ENCODE data around the gene MARCHF5. TPM values are rescaled to one million over a fixed set of nuclear protein-coding genes. Genes with fewer than 3 reads are reported as not detected.
A peak's percentile ranks its signal among the peaks of the same experiment; 100 is the strongest.

Gene MARCHF5
- total RNA-seq: 10 to 100 TPM; 10.9 to 32.9 (median 17.1) TPM

GRCh38 chr10:92290837-92291615 lies at the start of gene MARCHF5, which contains the start of gene CPEB3:
TSS of gene MARCHF5 (plus strand) at chr10:92291167. CDS start at chr10:92291495, 328 bp downstream.
TSS of gene CPEB3 (minus strand) at chr10:92291078. CDS start at chr10:92240350, 50,728 bp downstream.
- peak within 1 kb of the TSS; percentile 58 to 98 (median 73) for H3K4me3 ChIP-seq
- 0 to 2% methylated on average over 7 to 9 of the region's 79 CpGs; no CpG with 5 or more reads in 8 of the 10 experiments for whole genome bisulfite sequencing, 10 experiments
- ATAC-seq (replicated peaks in 6 of 8): peak; percentile 96 to 99 (median 99)
- peaks cover 3% of the 10 kb centered on the region in 2 donors for H3K4me1 ChIP-seq (replicated peaks in 1 of 2)
- peak within 1 kb of the TSS; percentile 59 to 83 for H3K27ac ChIP-seq
- in situ Hi-C loops (cut with MboI; ENCODE audit: low pct_unique_long_range_greater_than_20kb in 2 of 9, low sequenced_read_pairs in 9 of 9, unreplicated experiment in 9 of 9): loop anchor here in 1 of 9 experiments (25.0 kb wide), 1 partner anchor 204 kb away; no protein-coding TSS in a partner anchor

GRCh38 chr10:92241501-92241900 lies 49.5 kb upstream of the MARCHF5 start:
- no peak for ATAC-seq (replicated peaks in 6 of 8)
- peaks cover 0 to 20% of the 10 kb centered on the region in 2 donors for H3K4me1 ChIP-seq (replicated peaks in 1 of 2)
- in situ Hi-C loops (cut with MboI; ENCODE audit: low pct_unique_long_range_greater_than_20kb in 2 of 9, low sequenced_read_pairs in 9 of 9, unreplicated experiment in 9 of 9): no loop called here
- H3K4me3 ChIP-seq: peak overlapping the region; percentile 45 to 63 (median 59)
- 0 to 100% (median 33%) methylated on average over 1 of the region's 1 CpG; no CpG with 5 or more reads in 2 of the 10 experiments for WGBS, 10 experiments
- H3K27ac ChIP-seq: peak overlapping the region in 1 of 2 donors; percentile 87

- H3K4me1 ChIP-seq (replicated peaks in 1 of 2): peaks cover 0 to 12% of the 10 kb centered on the region in 2 donors
- in situ Hi-C loops (cut with MboI; ENCODE audit: low pct_unique_long_range_greater_than_20kb in 2 of 9, low sequenced_read_pairs in 9 of 9, unreplicated experiment in 9 of 9): no loop called here
- H3K4me3 ChIP-seq: peak overlapping the region; percentile 45 to 63 (median 59)
- 20 to 83% (median 49%) methylated on average over 1 to 2 of the region's 2 CpGs; no CpG with 5 or more reads in 2 of the 10 experiments for WGBS, 10 experiments
- H3K27ac ChIP-seq: no peak overlapping the region
- no peak for ATAC-seq (replicated peaks in 6 of 8)
These were observed 48.6 kb upstream of the MARCHF5 start for GRCh38 chr10:92242380-92242779.

GRCh38 chr10:92242910-92243671 lies 47.9 kb upstream of the MARCHF5 start:
- in situ Hi-C loops (cut with MboI; ENCODE audit: low pct_unique_long_range_greater_than_20kb in 2 of 9, low sequenced_read_pairs in 9 of 9, unreplicated experiment in 9 of 9): no loop called here
- 0 to 63% (median 6%) methylated on average over 1 to 8 of the region's 8 CpGs for WGBS, 10 experiments

GRCh38 chr10:92244796-92245195 lies 46.2 kb upstream of the MARCHF5 start:
- ATAC-seq (replicated peaks in 6 of 8): no peak
- in situ Hi-C loops (cut with MboI; ENCODE audit: low pct_unique_long_range_greater_than_20kb in 2 of 9, low sequenced_read_pairs in 9 of 9, unreplicated experiment in 9 of 9): no loop called here
- Histone ChIP-seq H3K27ac (no peak overlapping the region), H3K4me3 (no peak overlapping the region), H3K4me1 (replicated peaks in 1 of 2) (peaks cover 0 to 2% of the 10 kb centered on the region in 2 donors)
- 89 to 100% (median 100%) methylated on average over 1 to 3 of the region's 3 CpGs; no CpG with 5 or more reads in 1 of the 10 experiments for WGBS, 10 experiments

More at GRCh38 chr10:92242910-92243671, 47.9 kb upstream of the MARCHF5 start:
- Histone ChIP-seq H3K27ac (peak overlapping the region; percentile 39 to 69), H3K4me1 (replicated peaks in 1 of 2) (peaks cover 0 to 5% of the 10 kb centered on the region in 2 donors), H3K4me3 (peak overlapping the region; percentile 45 to 63 (median 59))
- ATAC-seq (replicated peaks in 6 of 8): peak in 7 of 8 experiments; percentile 44 to 68 (median 52)

GRCh38 chr10:92248566-92248965 lies 42.4 kb upstream of the MARCHF5 start:
- Histone ChIP-seq H3K27ac (no peak overlapping the region), H3K4me1 (replicated peaks in 1 of 2) (peaks cover 0 to under 1% of the 10 kb centered on the region in 2 donors), H3K4me3 (no peak overlapping the region)
- peak in 2 of 8 experiments; percentile 60 to 72 for ATAC-seq (replicated peaks in 6 of 8)
- 23 to 100% (median 100%) methylated on average over 1 to 2 of the region's 2 CpGs; no CpG with 5 or more reads in 3 of the 10 experiments for WGBS, 10 experiments
- in situ Hi-C loops (cut with MboI; ENCODE audit: low pct_unique_long_range_greater_than_20kb in 2 of 9, low sequenced_read_pairs in 9 of 9, unreplicated experiment in 9 of 9): no loop called here

GRCh38 chr10:92263396-92263795 lies 27.6 kb upstream of the MARCHF5 start:
- Histone ChIP-seq H3K4me1 (replicated peaks in 1 of 2) (no peaks in the 10 kb centered on the region), H3K27ac (no peak overlapping the region), H3K4me3 (no peak overlapping the region)
- in situ Hi-C loops (cut with MboI; ENCODE audit: low pct_unique_long_range_greater_than_20kb in 2 of 9, low sequenced_read_pairs in 9 of 9, unreplicated experiment in 9 of 9): no loop called here
- 80 to 100% (median 100%) methylated on average over 1 to 2 of the region's 2 CpGs; no CpG with 5 or more reads in 3 of the 10 experiments for WGBS, 10 experiments
- no peak for ATAC-seq (replicated peaks in 6 of 8)

GRCh38 chr10:92264249-92264648 lies 26.7 kb upstream of the MARCHF5 start:
- in situ Hi-C loops (cut with MboI; ENCODE audit: low pct_unique_long_range_greater_than_20kb in 2 of 9, low sequenced_read_pairs in 9 of 9, unreplicated experiment in 9 of 9): no loop called here
- WGBS, 10 experiments: 93 to 100% (median 100%) methylated on average over 1 to 2 of the region's 2 CpGs; no CpG with 5 or more reads in 6 of the 10 experiments

GRCh38 chr10:92265687-92266258 lies 25.2 kb upstream of the MARCHF5 start:
- no peak overlapping the region for H3K27ac ChIP-seq
- in situ Hi-C loops (cut with MboI; ENCODE audit: low pct_unique_long_range_greater_than_20kb in 2 of 9, low sequenced_read_pairs in 9 of 9, unreplicated experiment in 9 of 9): no loop called here
- no peak overlapping the region for H3K4me3 ChIP-seq
- 71 to 100% (median 89%) methylated on average over 1 to 2 of the region's 2 CpGs for WGBS, 10 experiments
- ATAC-seq (replicated peaks in 6 of 8): no peak
- H3K4me1 ChIP-seq (replicated peaks in 1 of 2): no peaks in the 10 kb centered on the region

More at GRCh38 chr10:92264249-92264648, 26.7 kb upstream of the MARCHF5 start:
- no peak for ATAC-seq (replicated peaks in 6 of 8)
- H3K27ac ChIP-seq: no peak overlapping the region
- H3K4me1 ChIP-seq (replicated peaks in 1 of 2): no peaks in the 10 kb centered on the region
- no peak overlapping the region for H3K4me3 ChIP-seq

- H3K4me3 ChIP-seq: no peak overlapping the region
- in situ Hi-C loops (cut with MboI; ENCODE audit: low pct_unique_long_range_greater_than_20kb in 2 of 9, low sequenced_read_pairs in 9 of 9, unreplicated experiment in 9 of 9): no loop called here
- no peak overlapping the region for H3K27ac ChIP-seq
- H3K4me1 ChIP-seq (replicated peaks in 1 of 2): no peaks in the 10 kb centered on the region
- no peak for ATAC-seq (replicated peaks in 6 of 8)
These were observed 23.6 kb upstream of the MARCHF5 start for GRCh38 chr10:92267343-92267742.

GRCh38 chr10:92268748-92269147 lies 22.2 kb upstream of the MARCHF5 start:
- in situ Hi-C loops (cut with MboI; ENCODE audit: low pct_unique_long_range_greater_than_20kb in 2 of 9, low sequenced_read_pairs in 9 of 9, unreplicated experiment in 9 of 9): no loop called here
- Histone ChIP-seq H3K27ac (no peak overlapping the region), H3K4me1 (replicated peaks in 1 of 2) (no peaks in the 10 kb centered on the region), H3K4me3 (no peak overlapping the region)
- 40 to 95% (median 85%) methylated on average over 1 to 2 of the region's 2 CpGs; no CpG with 5 or more reads in 1 of the 10 experiments for WGBS, 10 experiments
- no peak for ATAC-seq (replicated peaks in 6 of 8)

GRCh38 chr10:92274071-92274470 lies 16.9 kb upstream of the MARCHF5 start:
- WGBS, 10 experiments: 71 to 100% (median 88%) methylated on average over 3 of the region's 3 CpGs; no CpG with 5 or more reads in 1 of the 10 experiments
- Histone ChIP-seq H3K4me1 (replicated peaks in 1 of 2) (no peaks in the 10 kb centered on the region), H3K27ac (no peak overlapping the region), H3K4me3 (no peak overlapping the region)
- ATAC-seq (replicated peaks in 6 of 8): no peak
- in situ Hi-C loops (cut with MboI; ENCODE audit: low pct_unique_long_range_greater_than_20kb in 2 of 9, low sequenced_read_pairs in 9 of 9, unreplicated experiment in 9 of 9): no loop called here

All from motor neuron (in vitro differentiated cells).